GM12878 (cell line): ENCODE data around the gene RBM26. TPM values are rescaled to one million over a fixed set of nuclear protein-coding genes. Genes with fewer than 3 reads are reported as not detected.

Source experiments
- BCLAF1 ChIP-seq: fragments of 450-650 bp; IDR thresholded peaks from 2 replicates; pipeline ENCODE4 v1.6.1; 2017; ENCODE audit warnings: antibody characterized with exemption, mild to moderate bottlenecking, moderate library complexity
- BRCA1 ChIP-seq: IDR thresholded peaks from 2 replicates; pipeline ENCODE4 v1.6.1; 2011; ENCODE audit warnings: low read depth, low read length, improper control_type of control experiment
- CEBPB ChIP-seq, 2 experiments: fragments of 150-350 bp in 1 of 2; IDR thresholded peaks; 2 replicates each; pipeline ENCODE4 v1.6.1; 2012 to 2014; ENCODE audit warnings: low read depth in 2 of 2, low read length in 2 of 2, borderline replicate concordance in 1 of 2, inconsistent platforms in 1 of 2
- CHD2 ChIP-seq: IDR thresholded peaks from 2 replicates; pipeline ENCODE4 v1.6.1; 2011; ENCODE audit warnings: low read depth, low read length, improper control_type of control experiment, borderline replicate concordance
- E2F4 ChIP-seq: IDR thresholded peaks from 2 replicates; pipeline ENCODE4 v1.6.1; 2012; ENCODE audit warnings: low read depth, low read length, improper control_type of control experiment
- IKZF2 ChIP-seq, 2 experiments: fragments of 450-650 bp; IDR thresholded peaks; 2 replicates each; pipeline ENCODE4 v1.6.1; 2017; ENCODE audit warnings: mild to moderate bottlenecking in 2 of 2, moderate library complexity in 2 of 2
- KLF5 ChIP-seq: fragments of 450-650 bp; IDR thresholded peaks from 2 replicates; pipeline ENCODE4 v1.6.1; 2014; ENCODE audit warnings: mild to moderate bottlenecking; ENCODE audit not compliant: partially characterized antibody
- RBBP5 ChIP-seq: fragments of 200-600 bp; sonication (generic); conservative IDR thresholded peaks from 2 replicates; pipeline ENCODE4 v1.6.1; 2016
- RCOR1 ChIP-seq: conservative IDR thresholded peaks from 2 replicates; pipeline ENCODE4 v1.6.1; 2012; ENCODE audit warnings: low read depth, low read length, improper control_type of control experiment
- RUNX3 ChIP-seq: IDR thresholded peaks from 2 replicates; pipeline ENCODE4 v1.6.1; 2012; ENCODE audit warnings: low read length, inconsistent platforms
- SIN3A ChIP-seq: IDR thresholded peaks from 2 replicates; pipeline ENCODE4 v1.6.1; 2012; ENCODE audit warnings: low read depth, low read length, improper control_type of control experiment
- SMARCA5 ChIP-seq: fragments of 450-650 bp; IDR thresholded peaks from 2 replicates; pipeline ENCODE4 v1.6.1; 2017; ENCODE audit warnings: mild to moderate bottlenecking
- SUPT20H ChIP-seq: IDR thresholded peaks from 2 replicates; pipeline ENCODE4 v1.6.1; 2011; ENCODE audit warnings: low read depth, mild to moderate bottlenecking, low read length, moderate library complexity, borderline replicate concordance; ENCODE audit not compliant: control insufficient read depth
- ZBED1 ChIP-seq: IDR thresholded peaks from 2 replicates; pipeline ENCODE4 v1.6.1; 2016; ENCODE audit warnings: borderline replicate concordance
- polyA plus RNA-seq, 11 experiments: library from polyadenylated mRNA; depleted of rRNA in 4 of 11; unstranded in 6 of 11; stranded (reverse) in 5 of 11; fragments of >200 nt; fragmentation: Nextera tagmentation in 4 of 11; fragmentation: Illumina TruSeq in 1 of 11; extraction: Ambion mirVana in 4 of 11; extraction: Trizol in 1 of 11; gene quantifications; 1 replicate in 1 of 11; 2 replicates in 10 of 11; pipeline versions ENCODE4 v1.2.1 to v1.2.3, GENCODE V29; 2011 to 2016; ENCODE audit warnings: inconsistent platforms in 2 of 11, missing spikeins in 2 of 11, low read depth in 1 of 11
- total RNA-seq, 4 experiments: library from RNA; depleted of rRNA in 3 of 4; stranded (reverse); fragments of >200 nt in 3 of 4; fragmentation: Illumina TruSeq in 1 of 4; extraction: Trizol in 1 of 4; gene quantifications; 2 replicates each; pipeline versions ENCODE4 v1.2.1 to v1.2.3, GENCODE V29; 2013 to 2021
- TF ChIP-seq, protein P1 (sequence below): fragments of 450-650 bp; conservative IDR thresholded peaks from 2 replicates; pipeline ENCODE4 v1.6.1; 2017; ENCODE audit warnings: mild to moderate bottlenecking, moderate library complexity
- TF ChIP-seq, protein P2 (sequence below): IDR thresholded peaks from 2 replicates; pipeline ENCODE4 v1.6.1; 2012; ENCODE audit warnings: low read length, inconsistent platforms
- TF ChIP-seq, protein P3 (sequence below): fragments of 450-650 bp; IDR thresholded peaks from 2 replicates; pipeline ENCODE4 v1.6.1; 2017; ENCODE audit warnings: mild to moderate bottlenecking, moderate library complexity

Gene RBM26
- total and polyA plus RNA-seq, 10 of the 15 experiments (the other 5 are each of a cell fraction or from before 2014, with no cell fraction given) = 17.6 to 71.3 (median 38.9) TPM

GRCh38 chr13:79405831-79406596 lies at the start of gene RBM26 (continued):
- TF ChIP-seq, protein P1, sequence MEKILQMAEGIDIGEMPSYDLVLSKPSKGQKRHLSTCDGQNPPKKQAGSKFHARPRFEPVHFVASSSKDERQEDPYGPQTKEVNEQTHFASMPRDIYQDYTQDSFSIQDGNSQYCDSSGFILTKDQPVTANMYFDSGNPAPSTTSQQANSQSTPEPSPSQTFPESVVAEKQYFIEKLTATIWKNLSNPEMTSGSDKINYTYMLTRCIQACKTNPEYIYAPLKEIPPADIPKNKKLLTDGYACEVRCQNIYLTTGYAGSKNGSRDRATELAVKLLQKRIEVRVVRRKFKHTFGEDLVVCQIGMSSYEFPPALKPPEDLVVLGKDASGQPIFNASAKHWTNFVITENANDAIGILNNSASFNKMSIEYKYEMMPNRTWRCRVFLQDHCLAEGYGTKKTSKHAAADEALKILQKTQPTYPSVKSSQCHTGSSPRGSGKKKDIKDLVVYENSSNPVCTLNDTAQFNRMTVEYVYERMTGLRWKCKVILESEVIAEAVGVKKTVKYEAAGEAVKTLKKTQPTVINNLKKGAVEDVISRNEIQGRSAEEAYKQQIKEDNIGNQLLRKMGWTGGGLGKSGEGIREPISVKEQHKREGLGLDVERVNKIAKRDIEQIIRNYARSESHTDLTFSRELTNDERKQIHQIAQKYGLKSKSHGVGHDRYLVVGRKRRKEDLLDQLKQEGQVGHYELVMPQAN = peak; percentile 92
- TF ChIP-seq RBBP5 (no peak; the same call in 1 of the 2 replicates), SMARCA5 (no peak), SIN3A (peak; percentile 74; the same call in 1 of the 2 replicates), RUNX3 (0 out of 2 replicates have a peak, but pooled peaks have one; percentile 2), BRCA1 (peak; percentile 85), IKZF2 (IDR thresholded peaks at IDR 0.05) (no peak; a peak in 2 of 4 replicates), E2F4 (peak; percentile 17; the same call in 1 of the 2 replicates), CHD2 (peak; percentile 99), RCOR1 (peak; percentile 94; the same call in 1 of the 2 replicates), SUPT20H (no peak), CEBPB (IDR thresholded peaks at IDR 0.05; ENCODE audit: borderline replicate concordance in 1 of 2, low read depth in 2 of 2, low read length in 2 of 2) (no peak), ZBED1 (0 out of 2 replicates have a peak, but pooled peaks have one; percentile 58), KLF5 (peak; percentile 68), BCLAF1 (no peak)
- TF ChIP-seq, protein P2, sequence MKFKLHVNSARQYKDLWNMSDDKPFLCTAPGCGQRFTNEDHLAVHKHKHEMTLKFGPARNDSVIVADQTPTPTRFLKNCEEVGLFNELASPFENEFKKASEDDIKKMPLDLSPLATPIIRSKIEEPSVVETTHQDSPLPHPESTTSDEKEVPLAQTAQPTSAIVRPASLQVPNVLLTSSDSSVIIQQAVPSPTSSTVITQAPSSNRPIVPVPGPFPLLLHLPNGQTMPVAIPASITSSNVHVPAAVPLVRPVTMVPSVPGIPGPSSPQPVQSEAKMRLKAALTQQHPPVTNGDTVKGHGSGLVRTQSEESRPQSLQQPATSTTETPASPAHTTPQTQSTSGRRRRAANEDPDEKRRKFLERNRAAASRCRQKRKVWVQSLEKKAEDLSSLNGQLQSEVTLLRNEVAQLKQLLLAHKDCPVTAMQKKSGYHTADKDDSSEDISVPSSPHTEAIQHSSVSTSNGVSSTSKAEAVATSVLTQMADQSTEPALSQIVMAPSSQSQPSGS = no peak
- TF ChIP-seq, protein P3, sequence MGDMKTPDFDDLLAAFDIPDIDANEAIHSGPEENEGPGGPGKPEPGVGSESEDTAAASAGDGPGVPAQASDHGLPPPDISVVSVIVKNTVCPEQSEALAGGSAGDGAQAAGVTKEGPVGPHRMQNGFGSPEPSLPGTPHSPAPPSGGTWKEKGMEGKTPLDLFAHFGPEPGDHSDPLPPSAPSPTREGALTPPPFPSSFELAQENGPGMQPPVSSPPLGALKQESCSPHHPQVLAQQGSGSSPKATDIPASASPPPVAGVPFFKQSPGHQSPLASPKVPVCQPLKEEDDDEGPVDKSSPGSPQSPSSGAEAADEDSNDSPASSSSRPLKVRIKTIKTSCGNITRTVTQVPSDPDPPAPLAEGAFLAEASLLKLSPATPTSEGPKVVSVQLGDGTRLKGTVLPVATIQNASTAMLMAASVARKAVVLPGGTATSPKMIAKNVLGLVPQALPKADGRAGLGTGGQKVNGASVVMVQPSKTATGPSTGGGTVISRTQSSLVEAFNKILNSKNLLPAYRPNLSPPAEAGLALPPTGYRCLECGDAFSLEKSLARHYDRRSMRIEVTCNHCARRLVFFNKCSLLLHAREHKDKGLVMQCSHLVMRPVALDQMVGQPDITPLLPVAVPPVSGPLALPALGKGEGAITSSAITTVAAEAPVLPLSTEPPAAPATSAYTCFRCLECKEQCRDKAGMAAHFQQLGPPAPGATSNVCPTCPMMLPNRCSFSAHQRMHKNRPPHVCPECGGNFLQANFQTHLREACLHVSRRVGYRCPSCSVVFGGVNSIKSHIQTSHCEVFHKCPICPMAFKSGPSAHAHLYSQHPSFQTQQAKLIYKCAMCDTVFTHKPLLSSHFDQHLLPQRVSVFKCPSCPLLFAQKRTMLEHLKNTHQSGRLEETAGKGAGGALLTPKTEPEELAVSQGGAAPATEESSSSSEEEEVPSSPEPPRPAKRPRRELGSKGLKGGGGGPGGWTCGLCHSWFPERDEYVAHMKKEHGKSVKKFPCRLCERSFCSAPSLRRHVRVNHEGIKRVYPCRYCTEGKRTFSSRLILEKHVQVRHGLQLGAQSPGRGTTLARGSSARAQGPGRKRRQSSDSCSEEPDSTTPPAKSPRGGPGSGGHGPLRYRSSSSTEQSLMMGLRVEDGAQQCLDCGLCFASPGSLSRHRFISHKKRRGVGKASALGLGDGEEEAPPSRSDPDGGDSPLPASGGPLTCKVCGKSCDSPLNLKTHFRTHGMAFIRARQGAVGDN = peak; percentile 55; the same call in 1 of the 2 replicates
